ENCODE measurements around the gene MMP3.

- TF ChIP-seq POLR2A (IDR thresholded peaks at IDR 0.05) = no peak
- TF ChIP-seq POLR2AphosphoS5 (IDR thresholded peaks at IDR 0.05) = no peak
Measured at GRCh38 chr11:102831489-102832440, 11.6 kb downstream of the MMP3 start.

Data from gastroesophageal sphincter (tissue), 2 donors.